Esophagus muscularis mucosa (tissue), 4 donors: ENCODE data around the gene AKR1E2.

Experiments
- EP300 ChIP-seq: sonication (generic); formaldehyde crosslinking; IDR thresholded peaks from one replicate; pipeline ENCODE4 v1.6.1; 2017; ENCODE audit warnings: antibody characterized with exemption
- POLR2A ChIP-seq: fragments of 450-650 bp; IDR thresholded peaks from one replicate; pipeline ENCODE4 v1.6.1; 2017; ENCODE audit warnings: antibody characterized with exemption, moderate library complexity, mild to moderate bottlenecking, low read depth
- POLR2AphosphoS5 ChIP-seq, 2 donors: sonication (generic); formaldehyde crosslinking; IDR thresholded peaks; one replicate each; pipeline ENCODE4 v1.6.1; 2017; ENCODE audit warnings: antibody characterized with exemption in 2 of 2
- TF ChIP-seq, protein P1 (sequence below), 3 experiments: fragments of 200-600 bp in 2 of 3; fragments of 450-650 bp in 1 of 3; sonication (generic) in 2 of 3; IDR thresholded peaks; one replicate each; pipeline ENCODE4 v1.5.1; 2017 to 2019; ENCODE audit warnings: antibody characterized with exemption in 3 of 3, mild to moderate bottlenecking in 2 of 3, moderate library complexity in 1 of 3

DNA sequence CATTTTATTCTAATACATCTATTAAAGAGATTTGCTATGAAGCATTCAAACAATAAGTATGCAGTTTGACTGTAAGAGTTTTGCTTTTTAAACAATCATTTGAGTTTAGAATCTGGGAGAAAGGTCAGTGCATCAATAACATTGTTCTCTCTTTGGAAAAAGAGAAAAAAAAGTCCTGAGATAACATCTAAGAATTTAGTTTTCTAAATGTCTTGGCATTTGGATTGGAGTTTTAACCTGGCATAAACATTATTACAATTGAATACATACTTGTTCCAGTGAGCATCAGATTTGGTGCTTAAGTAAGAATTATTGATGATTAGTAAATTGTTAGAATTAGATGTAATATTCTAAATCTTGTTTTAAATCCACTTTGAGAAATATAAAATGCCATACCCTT is 47.2 kb upstream of the AKR1E2 start:
- TF ChIP-seq, protein P1, sequence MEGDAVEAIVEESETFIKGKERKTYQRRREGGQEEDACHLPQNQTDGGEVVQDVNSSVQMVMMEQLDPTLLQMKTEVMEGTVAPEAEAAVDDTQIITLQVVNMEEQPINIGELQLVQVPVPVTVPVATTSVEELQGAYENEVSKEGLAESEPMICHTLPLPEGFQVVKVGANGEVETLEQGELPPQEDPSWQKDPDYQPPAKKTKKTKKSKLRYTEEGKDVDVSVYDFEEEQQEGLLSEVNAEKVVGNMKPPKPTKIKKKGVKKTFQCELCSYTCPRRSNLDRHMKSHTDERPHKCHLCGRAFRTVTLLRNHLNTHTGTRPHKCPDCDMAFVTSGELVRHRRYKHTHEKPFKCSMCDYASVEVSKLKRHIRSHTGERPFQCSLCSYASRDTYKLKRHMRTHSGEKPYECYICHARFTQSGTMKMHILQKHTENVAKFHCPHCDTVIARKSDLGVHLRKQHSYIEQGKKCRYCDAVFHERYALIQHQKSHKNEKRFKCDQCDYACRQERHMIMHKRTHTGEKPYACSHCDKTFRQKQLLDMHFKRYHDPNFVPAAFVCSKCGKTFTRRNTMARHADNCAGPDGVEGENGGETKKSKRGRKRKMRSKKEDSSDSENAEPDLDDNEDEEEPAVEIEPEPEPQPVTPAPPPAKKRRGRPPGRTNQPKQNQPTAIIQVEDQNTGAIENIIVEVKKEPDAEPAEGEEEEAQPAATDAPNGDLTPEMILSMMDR (IDR thresholded peaks at IDR 0.05) = no peak
- TF ChIP-seq EP300 (no peak), POLR2AphosphoS5 (IDR thresholded peaks at IDR 0.05) (no peak), POLR2A (no peak)
